Measurements from ENCODE around the gene MRPL55.

- TF ChIP-seq CTCF (IDR thresholded peaks at IDR 0.05; ENCODE audit: low read length) (no peak), EZH2phosphoT487 (IDR thresholded peaks at IDR 0.05; ENCODE audit: low read length) (no peak), EZH2 (optimal IDR thresholded peaks at IDR 0.05; ENCODE audit: low read depth, low read length) (no peak)
Observed at GRCh38 chr1:228065543-228066347, 43.4 kb downstream of the MRPL55 start.
